GM21526 (cell line): ENCODE data around the gene SETD5.

Source experiments
- ATAC-seq: cut with Tn5 transposase; IDR thresholded peaks from one replicate; pipeline ENCODE4 v1.9.1; 2021; ENCODE audit warnings: moderate library complexity; ENCODE audit not compliant: unreplicated experiment, low FRiP score

SETD5 gene, protein sequence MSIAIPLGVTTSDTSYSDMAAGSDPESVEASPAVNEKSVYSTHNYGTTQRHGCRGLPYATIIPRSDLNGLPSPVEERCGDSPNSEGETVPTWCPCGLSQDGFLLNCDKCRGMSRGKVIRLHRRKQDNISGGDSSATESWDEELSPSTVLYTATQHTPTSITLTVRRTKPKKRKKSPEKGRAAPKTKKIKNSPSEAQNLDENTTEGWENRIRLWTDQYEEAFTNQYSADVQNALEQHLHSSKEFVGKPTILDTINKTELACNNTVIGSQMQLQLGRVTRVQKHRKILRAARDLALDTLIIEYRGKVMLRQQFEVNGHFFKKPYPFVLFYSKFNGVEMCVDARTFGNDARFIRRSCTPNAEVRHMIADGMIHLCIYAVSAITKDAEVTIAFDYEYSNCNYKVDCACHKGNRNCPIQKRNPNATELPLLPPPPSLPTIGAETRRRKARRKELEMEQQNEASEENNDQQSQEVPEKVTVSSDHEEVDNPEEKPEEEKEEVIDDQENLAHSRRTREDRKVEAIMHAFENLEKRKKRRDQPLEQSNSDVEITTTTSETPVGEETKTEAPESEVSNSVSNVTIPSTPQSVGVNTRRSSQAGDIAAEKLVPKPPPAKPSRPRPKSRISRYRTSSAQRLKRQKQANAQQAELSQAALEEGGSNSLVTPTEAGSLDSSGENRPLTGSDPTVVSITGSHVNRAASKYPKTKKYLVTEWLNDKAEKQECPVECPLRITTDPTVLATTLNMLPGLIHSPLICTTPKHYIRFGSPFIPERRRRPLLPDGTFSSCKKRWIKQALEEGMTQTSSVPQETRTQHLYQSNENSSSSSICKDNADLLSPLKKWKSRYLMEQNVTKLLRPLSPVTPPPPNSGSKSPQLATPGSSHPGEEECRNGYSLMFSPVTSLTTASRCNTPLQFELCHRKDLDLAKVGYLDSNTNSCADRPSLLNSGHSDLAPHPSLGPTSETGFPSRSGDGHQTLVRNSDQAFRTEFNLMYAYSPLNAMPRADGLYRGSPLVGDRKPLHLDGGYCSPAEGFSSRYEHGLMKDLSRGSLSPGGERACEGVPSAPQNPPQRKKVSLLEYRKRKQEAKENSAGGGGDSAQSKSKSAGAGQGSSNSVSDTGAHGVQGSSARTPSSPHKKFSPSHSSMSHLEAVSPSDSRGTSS (N-terminal part only)

DNA sequence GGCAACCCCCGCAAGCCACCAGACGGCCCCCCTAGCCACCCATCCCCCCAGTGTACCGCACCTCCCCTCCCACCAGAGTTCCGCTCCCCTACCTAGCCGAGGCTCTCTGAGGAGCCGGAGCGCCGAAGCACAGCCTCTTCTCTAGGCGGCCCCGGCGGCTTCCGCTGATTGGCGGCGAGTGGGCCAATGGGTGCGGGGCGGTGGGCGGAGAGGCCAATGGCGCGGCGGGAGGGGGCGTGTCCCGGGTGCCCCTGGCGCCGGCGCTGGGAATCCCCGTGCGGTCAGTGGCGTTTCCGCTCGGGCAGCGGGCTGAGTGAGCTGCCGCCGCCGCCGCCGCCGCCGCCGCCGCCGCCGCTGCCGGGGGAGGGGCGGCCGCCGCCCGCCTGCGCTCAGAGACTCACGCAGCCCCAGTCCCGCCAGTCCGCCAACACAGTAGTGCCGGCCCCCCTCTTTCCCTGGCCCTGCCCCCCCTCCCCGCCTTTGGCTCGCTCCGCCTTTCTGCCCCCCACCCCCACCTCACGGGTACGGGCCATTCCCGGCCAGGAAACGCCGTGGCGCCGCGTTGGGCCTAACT lies at the start of gene SETD5:
Gene SETD5 (plus strand): TSS at position 284 of the 574 bp plus-strand sequence. CDS start 31,324 bp downstream, outside the sequence.
- peak; percentile 51 for ATAC-seq

DNA sequence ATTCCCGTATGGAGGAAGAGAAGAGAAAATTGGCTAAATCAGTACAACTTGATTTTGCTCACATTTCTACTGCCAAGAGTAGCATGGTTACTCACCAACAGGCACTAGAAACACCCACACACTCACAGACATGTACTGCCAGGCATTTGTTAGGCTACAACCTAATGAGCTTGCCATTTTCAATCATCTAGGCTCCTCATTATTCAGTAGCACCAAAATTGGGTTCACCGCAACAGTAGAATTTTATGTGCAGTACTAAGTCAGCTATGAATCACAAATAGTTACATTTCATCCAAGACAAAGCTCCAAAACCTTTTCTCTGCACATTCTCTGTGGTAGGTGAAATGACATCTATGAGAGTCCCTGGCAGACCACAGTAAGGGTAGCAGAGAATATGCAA lies 49.5 kb upstream of the SETD5 start:
- ATAC-seq, result no peak

DNA sequence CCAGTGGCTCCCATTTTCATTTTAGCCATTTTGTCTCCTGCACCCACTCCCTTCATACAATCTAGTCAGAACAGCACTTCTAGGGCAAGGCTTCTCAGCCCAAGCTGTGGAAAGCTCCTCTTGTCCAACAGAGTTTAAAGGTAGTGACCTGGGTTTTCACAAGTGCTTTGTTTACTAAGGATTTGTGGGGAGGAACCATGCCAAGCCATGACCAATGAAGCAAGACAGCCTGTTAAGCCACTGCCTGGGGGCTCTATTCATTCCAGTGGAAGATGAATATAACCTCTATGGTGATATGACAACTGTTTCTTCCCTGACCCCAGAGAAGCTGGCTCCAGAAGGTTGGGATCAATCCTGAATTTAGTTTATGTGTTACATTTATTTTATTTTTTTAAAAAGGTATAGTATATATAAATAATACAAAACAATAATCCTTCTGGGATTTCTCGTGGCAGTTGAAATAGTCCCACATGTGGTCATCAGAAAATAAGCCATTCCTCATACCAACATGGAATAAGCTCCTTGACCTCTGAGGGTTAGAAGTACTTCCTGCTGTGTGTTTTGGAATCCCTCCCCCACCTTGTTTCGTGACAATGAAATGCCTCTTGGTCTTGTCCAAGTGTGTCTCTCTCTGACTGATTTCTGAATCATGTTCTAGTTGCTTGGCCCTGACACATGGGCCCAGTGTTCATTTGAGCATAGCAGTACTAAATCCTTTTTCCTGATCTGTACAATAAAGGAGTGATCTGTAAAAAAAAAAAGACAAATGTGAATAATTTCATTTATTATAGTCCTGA lies 47.9 kb upstream of the SETD5 start:
- ATAC-seq, result no peak

DNA sequence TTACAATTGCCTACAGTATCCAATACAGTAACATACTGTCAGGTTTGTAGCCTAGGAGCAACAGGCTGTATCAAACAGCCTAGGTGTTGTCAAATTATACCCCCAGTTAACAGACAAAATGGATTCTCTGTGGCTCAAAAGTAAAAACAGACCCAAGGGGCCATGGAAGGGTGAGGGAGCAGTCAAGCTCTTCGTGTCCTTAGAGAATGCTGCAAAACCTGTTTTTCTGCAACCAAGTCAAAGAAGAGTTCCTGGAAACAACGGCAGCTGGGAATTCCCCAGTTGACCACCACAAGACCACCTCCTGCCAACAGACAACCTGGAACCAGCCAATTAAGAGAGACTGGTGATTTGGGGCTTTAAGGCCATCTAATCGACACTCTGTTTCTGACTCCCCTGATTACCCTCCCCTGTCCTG lies 45.7 kb upstream of the SETD5 start:
- no peak for ATAC-seq

DNA sequence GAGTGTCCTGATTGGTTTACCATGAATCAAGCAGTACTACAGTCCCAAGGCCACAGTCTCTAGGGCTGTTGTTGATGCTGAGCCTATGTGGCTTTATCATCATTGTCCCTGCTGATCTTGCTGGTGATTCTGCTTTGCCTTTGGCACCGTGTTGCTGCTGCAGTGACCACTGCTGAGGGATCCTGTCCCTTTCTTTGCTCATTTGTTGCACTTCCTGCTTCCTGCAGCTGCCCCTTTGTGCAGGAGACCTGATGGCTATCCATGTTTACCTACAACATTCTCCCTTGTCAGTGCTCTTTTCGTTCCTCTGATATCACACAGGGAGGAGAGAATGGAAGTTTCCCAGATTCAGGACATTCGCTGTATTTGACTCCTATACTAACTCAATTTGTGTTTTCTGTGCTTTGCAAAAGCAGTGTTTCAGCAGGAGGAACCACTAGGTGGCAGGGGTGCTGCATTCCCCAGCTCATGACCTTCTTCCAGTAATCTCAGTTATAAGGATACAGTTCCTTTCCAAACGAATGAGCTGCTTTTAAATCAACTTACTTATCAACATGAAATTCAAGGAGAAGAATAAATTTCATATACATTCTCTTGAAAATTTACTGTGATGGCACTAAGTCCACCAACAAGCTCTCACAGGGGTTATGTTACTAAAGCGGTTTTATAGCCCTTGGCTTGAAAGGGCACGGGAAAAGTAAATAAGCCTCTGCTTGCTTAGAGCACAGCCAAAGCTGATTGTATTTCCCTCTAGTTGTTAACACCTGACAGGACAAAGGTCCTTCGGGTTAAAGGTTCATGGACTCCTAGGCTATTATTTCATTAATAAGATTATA lies 44.3 kb upstream of the SETD5 start:
- no peak for ATAC-seq

DNA sequence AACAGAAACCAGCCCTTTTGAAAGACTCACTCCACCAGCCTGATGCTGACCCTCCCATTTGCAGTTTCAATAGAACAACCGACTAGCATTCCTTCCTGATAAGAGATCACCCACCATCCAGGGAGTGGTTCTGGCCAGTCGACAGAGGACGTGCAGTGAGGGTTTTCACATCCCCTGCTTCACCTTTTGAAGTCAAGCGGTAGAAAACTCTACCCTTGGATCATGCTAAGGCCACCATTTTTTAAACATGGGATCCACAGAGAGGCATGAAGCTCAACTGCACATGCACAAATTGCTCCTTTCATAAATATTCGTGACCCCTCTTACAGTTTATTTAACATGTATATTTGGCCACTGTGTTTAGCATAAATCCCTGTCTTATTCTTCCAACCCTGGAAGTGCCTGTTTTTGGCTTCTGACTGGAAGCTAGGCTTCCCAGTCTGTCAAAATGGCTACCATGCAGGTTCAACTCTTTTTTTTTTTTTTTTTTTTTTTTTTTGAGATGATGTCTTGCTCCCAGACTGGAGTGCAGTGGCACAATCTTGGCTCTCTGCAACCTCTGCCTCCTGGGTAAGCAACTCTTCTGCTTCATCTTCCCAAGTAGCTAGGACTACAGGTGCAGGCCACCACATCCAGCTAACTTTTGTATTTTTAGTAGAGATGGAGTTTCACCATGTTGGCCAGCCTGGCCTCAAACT lies 35.6 kb upstream of the SETD5 start:
- no peak for ATAC-seq

DNA sequence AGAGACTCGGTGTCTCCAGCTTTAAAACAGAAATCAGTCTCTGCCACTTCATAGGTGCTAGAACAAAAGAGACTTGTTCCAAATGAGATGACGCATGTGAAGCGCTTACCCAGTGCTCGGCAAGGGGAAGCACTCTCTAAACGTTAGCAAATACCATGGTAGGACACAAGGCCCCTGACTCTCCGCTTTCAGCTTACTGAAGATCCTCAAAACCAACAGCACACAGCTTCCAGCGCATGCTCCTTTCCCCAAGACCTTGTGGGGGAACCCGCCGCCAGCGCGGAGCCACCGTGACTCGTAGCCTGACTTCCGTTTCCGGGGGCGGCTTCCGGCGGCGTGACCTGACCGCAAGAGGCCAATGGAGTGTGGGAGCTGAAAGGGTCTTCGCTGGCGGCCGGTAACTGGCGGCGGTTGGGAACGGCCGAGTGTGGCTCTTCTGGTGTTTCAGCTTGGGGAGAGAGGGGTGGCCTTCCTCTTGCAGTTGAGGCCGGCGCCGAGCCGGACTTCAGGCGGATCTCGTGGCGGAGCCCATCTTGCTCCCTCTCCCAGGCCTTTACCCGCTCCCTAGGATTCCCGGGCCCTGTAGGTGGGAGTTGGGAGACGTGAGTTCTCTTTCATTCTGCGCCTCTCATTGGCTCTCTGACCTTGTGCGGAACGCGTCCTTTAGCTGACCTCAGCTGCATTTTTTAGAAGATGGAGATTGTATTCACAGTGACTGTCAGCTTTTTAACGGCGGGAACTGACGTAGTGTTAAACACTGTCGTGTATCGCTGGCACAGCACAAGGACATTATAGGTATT lies 34.5 kb upstream of the SETD5 start, which contains the start of gene THUMPD3:
Gene THUMPD3 (plus strand): TSS at position 324 of the 800 bp plus-strand sequence. CDS start 2,015 bp downstream, outside the sequence.
- peak; percentile 95 for ATAC-seq

DNA sequence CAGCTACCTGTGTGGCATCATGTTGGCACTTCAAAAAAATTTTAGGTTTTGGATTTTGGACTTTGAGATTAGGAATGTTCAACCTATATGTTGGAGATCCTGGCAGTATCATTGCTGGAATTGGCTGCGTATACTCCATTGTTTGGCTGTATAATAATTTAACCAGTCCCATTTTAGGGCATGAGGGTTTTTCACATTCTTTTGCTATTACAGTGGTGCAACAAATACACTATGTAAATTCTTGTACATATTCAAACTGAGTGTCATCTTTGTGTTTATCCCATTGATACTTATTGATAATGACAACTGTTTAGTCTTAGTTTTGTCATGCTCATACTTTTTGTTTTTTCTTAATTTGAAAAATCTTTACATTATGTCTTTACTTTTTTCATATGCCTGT lies 27.9 kb upstream of the SETD5 start:
- no peak for ATAC-seq

DNA sequence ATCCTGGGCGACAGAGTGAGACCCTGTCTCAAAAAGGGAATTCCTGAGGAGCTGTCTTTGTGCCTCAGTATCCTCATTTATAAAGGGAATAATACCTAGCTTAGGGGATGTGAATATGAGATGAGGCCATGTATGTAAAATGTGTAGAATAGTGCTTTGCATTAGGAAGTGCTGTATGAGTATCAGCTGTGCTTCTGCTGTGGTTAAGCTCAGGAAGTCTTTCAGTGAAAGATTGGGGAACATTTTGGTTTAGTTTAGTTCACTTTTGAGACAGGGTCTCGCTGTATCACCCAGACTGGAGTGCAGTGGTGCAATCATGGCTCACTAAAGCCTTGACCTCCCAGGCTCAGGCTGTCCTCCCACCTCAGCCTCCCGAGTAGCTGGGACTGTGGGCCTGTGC lies 23.9 kb upstream of the SETD5 start:
- ATAC-seq, result no peak

DNA sequence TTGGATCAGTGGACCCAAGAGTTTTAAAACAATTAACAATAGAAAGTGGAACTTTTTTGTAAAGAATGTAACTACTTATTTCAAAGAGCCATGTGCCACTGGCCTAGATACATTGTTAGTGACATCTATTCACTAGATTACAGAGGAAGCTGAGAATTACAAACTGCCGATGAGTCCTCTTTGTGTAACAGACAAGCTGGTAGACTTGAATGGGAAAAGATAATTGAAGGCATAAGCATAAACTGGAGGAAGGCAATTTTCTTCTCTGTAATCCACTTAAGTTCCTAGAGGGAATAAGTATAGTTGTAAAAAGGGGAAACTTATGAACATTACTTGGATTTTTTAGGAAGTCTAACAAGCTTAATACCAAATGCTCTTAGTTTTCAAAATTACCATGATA lies 19.4 kb upstream of the SETD5 start:
- no peak for ATAC-seq

DNA sequence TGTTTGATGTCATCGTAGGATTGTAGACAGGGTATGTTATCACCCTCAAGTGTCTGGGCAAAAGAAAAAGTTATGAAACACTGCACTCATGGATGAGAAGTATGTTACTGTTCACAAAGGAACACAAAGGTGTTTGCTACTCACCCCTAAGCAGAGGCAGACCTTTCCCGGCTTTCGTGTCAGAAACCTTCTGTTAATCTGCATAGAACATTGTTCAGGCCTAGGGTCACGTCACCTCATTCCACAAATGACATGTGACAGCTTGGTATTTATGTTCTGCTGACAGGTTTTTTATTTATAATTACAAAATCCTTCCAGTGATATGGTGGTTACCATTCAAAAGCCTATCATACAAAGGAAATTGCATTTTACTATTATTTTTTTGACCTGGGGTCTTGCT lies 18.1 kb upstream of the SETD5 start:
- no peak for ATAC-seq

DNA sequence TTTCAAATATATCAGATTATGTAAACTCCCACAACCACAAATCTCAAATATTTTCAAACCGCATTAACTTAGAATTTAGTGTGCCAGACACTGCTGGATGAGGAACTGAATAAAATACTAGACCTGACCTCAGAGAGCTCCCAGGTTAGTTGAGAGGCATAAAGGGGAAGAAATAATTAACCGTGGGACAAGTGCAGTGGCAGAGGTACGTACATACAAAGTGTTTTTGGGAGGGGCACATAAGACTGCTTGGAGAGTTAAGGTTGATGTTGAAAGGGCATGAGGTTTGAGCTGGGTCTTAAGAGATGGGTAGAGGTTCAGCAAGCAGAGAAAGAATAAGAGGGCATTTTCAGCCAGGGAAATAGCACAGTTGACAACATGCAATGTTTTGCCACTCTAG lies 17.4 kb upstream of the SETD5 start:
- ATAC-seq, result no peak

DNA sequence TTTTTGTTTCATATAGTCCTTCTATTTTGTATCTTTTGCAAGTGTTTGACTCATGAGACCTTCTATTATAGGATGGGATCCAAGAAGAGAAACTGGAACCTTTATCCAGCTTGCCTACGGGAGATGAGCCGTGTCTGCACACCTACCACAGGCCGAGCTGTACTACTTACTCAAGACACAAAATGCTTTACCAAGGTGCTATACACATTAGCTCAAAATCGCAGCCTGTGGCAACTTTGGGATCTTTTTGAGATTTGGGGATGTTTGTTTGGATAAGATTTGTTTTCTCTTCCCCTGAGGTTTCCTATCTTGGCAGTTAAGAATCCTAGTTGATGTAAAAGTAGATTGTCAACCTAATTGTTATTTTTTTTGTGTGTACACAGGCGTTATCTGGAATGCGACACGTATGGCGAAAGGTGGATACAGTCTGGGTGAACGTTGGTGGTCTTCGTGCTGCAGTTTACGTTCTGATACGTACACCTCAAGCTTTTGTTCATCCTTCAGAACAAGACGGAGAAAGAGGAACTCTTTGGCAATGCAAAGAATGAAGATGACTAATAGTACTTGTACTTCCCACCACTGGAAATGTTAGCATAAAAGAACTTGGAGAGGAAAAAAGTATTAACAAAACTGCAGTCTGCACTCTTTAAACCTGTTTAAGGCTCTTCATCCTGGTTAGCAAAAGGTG lies 13.1 kb upstream of the SETD5 start:
- no peak for ATAC-seq

DNA sequence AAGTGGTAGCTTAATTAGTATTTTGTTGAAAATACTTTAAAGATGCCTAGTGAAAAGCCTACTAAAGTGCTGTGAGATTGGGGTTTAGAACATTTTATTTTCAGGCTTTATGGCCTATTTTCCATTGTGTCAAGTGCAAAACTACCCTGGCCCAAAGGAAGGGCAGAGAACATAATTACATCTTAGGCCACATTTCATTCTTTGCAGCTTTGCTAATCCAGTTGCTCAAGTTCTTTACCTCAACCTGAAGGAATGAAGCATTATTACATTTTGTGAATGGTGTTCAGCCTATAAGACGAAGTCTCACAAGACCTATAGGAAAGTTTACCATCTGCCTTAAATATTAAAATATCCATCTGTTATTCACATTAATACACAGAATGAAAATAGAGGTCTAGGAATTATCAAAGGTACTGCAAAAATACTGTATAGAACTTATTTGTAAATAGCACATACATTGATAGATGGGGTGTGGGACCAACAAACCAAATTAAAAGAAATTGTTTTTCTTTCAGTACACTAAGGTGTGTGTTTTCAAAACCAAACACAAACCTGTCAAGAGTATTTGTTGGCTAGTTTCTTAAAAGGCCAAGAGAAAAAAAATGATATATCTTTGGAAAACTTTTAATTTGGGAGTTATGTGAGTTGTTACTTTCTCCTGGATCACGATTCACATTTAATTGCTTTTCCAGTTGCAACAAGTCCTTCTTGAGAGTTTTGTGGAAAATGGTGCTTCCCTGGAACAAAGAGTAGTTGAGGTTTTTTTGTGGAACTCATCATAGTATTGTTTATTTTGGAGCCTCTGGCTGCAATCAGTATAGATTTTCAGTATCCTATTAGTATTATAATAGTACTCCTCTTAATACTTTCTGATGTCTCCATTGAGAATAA lies 12.0 kb upstream of the SETD5 start:
- no peak for ATAC-seq

DNA sequence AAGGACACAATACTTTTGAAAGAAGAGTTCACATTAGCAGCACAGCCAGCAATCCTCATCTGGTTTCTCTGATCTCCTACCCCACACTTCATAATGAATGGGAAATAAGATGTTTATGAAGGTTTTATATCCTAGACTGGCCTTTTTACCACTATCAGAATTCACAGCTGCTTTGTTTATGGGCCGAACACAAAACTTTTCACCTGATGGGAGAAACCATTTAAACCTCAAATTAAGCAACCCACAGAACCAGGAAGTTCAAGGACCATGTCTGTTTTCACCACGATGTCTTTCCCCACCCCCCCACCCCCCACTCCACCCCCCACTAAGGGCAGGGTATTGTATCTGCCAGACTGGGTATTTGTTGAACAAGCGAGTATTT lies 11.3 kb upstream of the SETD5 start:
- no peak for ATAC-seq
